Inferior parietal cortex (tissue), 1 donor: ENCODE results near the gene MROH7.

Experiments
- DNase-seq: peaks from one replicate; pipeline ENCODE4 v3.0.0-alpha.2; 2016; ENCODE audit errors: extremely low spot score

The MROH7 gene

GRCh38 chr1:54698346-54698745 is 56.8 kb downstream of the MROH7 start:
- DNase-seq, result no peak

GRCh38 chr1:54699936-54700525 is 58.4 kb downstream of the MROH7 start:
- DNase-seq, result no peak

- no peak for DNase-seq
These were observed 59.5 kb downstream of the MROH7 start for GRCh38 chr1:54701066-54701465.

GRCh38 chr1:54701996-54702395 is 60.4 kb downstream of the MROH7 start:
- no peak for DNase-seq

- no peak for DNase-seq
These were observed 61.9 kb downstream of the MROH7 start for GRCh38 chr1:54703471-54703870.

- DNase-seq, result no peak
These were observed 63.6 kb downstream of the MROH7 start for GRCh38 chr1:54705153-54705552.

GRCh38 chr1:54706419-54706818 is 64.8 kb downstream of the MROH7 start:
- DNase-seq, result no peak

- no peak for DNase-seq
These were observed 66.8 kb downstream of the MROH7 start for GRCh38 chr1:54708385-54708784.

- no peak for DNase-seq
These were observed 68.1 kb downstream of the MROH7 start for GRCh38 chr1:54709547-54710292.

- no peak for DNase-seq
These were observed 68.8 kb downstream of the MROH7 start for GRCh38 chr1:54710434-54710833.

GRCh38 chr1:54710841-54711240 is 69.3 kb downstream of the MROH7 start:
- DNase-seq, result no peak

GRCh38 chr1:54711536-54711935 is 70.0 kb downstream of the MROH7 start:
- no peak for DNase-seq

GRCh38 chr1:54714881-54715492 is 73.4 kb downstream of the MROH7 start:
- DNase-seq, result no peak

GRCh38 chr1:54715493-54716298 is 74.1 kb downstream of the MROH7 start, which contains the start of gene TTC4:
Gene TTC4 (plus strand): TSS chr1:54715861. CDS start chr1:54715909, 48 bp downstream.
- peak; percentile 87 for DNase-seq

GRCh38 chr1:54716299-54717047 is 74.9 kb downstream of the MROH7 start:
- DNase-seq, result no peak

- DNase-seq, result no peak
These were observed 80.1 kb downstream of the MROH7 start for GRCh38 chr1:54721719-54722118.

- DNase-seq, result no peak
These were observed 82.4 kb downstream of the MROH7 start for GRCh38 chr1:54723985-54724384.

- no peak for DNase-seq
These were observed 83.2 kb downstream of the MROH7 start for GRCh38 chr1:54724771-54725170.

- DNase-seq, result no peak
These were observed 86.4 kb downstream of the MROH7 start for GRCh38 chr1:54728027-54728426.

GRCh38 chr1:54736685-54737084 is 95.1 kb downstream of the MROH7 start:
- no peak for DNase-seq

- no peak for DNase-seq
These were observed 96.7 kb downstream of the MROH7 start for GRCh38 chr1:54738244-54738643.
